ENCODE data around the gene CTDSP2.
"Not testable (repeated sequence)": the region's sequence is repeated elsewhere in the genome, so short reads cannot be mapped to it uniquely, and the experiment has no call there.

CTDSP2 gene

DNA sequence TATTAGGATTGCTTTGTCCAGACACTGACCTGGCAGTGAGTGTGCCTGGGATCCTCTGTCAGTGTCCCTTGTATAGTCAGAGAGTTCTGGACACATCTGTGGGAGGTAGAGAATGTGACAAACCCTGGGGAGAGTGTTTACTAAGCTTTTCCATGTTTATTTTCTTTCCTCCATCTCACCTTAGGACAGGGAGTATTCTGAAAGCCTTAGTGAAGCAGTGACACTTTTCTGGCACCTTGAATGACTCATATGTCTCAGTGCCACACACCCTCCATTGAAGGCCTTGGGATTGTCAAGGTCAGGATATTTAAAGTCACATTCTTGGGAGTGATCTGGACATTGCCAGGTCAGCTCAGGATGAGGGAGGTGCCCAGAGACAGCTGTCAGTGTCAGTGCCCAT, 34.9 kb upstream of the CTDSP2 start:
- DNase-seq (ENCODE audit: low read depth): no peak

DNA sequence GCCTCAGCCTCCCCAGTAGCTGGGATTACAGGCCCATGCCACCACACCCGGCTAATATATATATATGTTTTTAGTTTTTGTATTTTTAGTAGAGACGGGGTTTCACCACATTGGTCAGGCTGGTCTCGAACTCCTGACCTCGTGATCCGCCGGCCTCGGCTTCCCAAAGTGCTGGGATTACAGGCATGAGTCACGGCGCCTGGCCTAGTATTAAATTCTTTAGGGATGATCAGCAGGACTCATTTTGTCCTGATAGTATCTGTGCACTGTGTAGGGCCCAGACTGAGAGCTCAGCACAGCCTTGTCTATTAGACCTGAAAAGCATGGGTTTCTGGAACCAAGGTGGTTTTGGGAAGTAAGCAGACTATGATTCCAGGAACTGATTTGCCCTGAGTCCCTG, 34.5 kb upstream of the CTDSP2 start:
- DNase-seq (ENCODE audit: low read depth): not testable (repeated sequence)

DNA sequence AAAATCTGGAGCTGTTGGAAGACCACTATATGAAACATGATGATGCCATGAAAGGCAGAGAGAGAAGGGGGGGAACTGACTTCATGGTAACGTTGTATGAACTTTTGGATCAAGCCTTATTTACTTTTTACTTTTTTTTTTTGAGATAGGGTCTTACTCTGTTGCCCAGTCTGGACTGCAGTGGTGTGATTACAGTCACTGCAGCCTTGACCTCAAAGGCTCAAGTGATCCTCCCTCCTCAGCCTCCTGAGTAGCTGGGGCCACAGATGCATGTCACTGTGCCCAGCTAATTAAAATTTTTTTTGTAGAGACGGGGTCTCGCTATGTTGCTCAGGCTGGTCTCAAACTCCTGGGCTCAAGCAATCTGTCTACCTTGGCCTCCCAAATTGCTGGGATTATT, 31.3 kb upstream of the CTDSP2 start:
- no peak for DNase-seq (ENCODE audit: low read depth)

DNA sequence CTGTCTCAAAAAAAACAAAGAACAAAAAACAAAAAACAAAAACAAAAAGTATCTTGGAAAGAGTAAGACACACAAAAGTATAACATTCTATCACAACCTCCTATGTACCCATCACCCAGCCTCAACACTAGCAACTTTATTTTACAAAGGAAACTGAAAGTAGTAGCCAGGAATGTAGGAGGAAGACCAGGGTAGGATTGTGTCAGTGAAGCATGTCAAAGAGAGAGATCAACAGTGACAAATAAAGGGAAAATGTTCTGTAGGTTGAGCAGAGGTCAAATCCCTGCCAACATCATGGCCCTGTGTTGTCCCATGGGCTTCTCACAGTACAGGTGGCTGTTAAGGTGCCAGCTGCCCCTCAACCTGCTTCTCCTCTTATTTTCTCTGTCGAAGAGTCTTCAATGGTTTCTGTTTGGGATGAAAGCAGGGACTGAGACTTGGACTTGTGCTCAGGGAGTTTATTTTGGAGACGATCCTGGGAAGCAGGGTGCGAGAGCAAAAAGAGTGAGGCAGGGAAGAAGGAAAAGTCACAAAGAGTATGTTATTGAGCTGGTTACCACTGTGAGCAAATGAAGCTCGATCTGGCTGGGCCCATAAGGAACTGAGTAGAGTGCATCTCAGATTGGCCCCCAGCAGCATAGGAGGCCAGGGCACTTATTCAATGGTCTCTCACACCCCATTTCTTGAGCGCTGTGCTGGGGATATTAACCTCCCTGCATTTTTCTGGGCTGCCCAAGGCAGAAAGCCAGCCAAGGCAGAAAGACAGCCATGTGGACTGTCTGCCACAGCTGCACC, 29.4 kb upstream of the CTDSP2 start:
- no peak for DNase-seq (ENCODE audit: low read depth)

DNA sequence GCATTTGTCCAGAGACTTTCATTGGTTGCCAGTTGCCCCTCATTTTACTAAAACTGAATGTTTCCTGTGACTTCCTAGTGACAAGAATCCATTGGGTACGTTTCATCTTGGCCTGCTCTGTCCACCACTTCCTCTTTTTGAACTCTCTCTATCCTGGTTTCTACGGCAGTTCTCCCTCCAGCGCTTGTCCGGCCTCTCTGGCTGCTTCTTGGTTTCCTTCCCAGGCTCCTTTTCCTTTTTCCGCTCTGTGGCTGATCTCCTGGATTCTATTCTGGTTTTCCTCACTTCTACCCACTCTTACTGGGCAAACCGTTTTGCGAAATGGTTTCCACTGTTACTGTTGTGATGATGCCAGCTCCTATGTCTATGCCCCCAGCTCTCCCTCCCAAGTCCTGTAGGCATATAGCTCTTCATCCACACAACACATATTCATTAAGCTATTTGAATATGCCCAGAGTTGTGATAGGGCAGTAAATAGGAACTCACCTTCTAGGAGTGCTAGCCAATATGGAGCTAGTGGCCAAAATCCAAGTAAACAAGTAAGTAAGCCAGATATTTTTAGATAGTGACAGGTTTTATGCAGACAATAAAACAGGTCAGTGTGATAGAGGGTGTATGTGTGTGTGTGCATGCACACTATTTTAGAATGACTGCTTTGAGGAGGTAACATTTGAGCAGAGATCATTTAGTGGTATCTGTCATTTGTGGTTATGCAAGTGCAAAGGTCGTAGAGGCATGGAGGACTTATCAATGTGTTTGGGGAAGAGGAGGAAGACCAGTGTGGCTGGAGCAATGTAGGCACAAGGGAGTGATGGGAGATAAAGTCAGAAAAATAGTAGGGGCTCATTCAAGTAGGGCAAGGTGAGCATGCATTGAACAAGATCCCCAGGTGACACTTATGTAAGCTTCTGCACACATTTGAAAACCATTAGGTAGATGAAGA, 27.9 kb upstream of the CTDSP2 start:
- DNase-seq (ENCODE audit: low read depth): no peak

- DNase-seq (ENCODE audit: low read depth): no peak
Observed at GRCh38 chr12:57872362-57872761, 25.8 kb upstream of the CTDSP2 start.

- DNase-seq (ENCODE audit: low read depth): no peak
Observed at GRCh38 chr12:57869927-57870318, 23.4 kb upstream of the CTDSP2 start.

DNA sequence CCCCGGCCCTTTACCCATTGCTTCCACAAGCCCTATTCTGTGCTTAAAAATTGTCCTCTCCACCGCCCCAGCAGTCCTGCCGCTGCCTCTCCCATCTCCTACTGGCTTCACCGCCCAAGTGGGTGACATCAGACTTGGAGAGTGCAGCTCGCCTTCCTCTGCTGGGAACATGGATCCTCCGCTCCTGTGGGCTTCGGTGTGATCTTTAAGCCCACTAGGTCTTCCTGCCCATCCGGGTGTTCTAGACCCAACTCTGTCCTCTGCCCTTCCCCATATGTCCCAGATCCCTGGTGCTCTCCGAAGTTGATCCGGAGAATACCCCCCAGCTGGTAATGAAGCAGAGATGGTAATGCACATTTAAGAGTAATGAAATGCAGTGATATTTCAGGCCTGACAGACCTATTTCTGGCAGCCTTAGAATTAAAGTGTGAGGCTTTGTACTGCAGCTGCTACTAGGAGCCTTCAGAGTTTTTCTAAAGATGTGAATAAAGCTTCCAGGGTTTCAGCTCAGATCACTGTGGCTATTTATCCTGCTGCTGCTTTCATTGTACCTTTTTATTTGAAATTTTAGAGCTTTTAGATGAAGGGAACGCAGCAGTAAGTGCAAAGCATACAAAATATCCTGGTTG, 22.9 kb upstream of the CTDSP2 start:
- DNase-seq (ENCODE audit: low read depth): no peak

- DNase-seq (ENCODE audit: low read depth): no peak
Observed at GRCh38 chr12:57868851-57869268, 22.3 kb upstream of the CTDSP2 start.

DNA sequence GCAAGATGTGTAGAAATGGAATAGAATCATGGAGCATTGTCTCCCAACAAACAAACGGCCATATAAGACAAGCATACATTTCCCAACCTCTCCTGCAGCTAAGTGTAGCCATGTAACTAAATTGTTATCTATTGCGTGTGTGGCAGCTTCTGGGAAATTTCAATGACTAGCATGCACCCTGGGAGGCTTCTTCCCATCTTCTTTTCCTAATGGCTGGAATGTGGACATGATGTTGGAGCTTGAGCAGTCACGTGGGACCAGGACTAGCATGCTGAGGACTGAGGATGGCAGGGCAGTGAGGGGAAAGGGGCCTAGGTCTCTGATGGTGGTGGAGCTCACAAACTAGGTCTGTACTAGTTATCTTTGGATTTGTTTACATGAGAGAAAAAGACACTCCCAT, 21.7 kb upstream of the CTDSP2 start:
- DNase-seq (ENCODE audit: low read depth): no peak

DNA sequence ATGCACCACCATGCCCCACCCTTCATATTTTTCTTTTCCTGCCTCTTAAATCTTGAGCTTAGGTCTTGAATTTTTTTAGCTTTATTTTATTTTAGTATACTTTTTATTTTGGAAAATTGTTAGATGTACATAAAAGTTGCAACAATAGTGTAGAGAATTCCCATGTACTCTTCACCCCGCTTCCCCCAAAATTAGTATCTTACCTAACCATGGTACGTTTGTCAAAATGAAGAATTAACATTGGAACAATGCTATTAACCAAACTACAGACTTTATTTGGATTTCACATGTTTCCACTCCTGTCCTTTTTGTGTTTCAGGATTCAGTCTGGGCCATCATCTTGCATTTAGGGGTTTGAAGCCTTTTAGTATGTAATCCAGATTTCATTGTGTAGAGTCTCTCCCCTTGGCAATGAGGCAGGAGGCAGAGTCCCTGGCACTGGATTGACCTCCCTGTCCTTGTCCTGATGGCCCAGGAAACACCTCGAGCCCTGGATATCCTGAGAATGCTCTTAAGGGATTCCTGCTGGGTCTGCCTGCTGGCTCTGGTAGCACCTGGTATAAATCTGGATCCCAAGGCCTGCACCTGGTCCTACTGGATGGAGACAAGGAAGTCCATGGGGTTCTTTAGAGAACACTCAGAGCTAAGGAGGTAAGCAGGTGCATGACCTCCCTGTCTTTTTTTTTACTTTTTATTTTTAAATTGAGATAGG, 19.9 kb upstream of the CTDSP2 start:
- no peak for DNase-seq (ENCODE audit: low read depth)

- DNase-seq (ENCODE audit: low read depth): peak; percentile 20
Observed at GRCh38 chr12:57865084-57865751, 18.7 kb upstream of the CTDSP2 start.

- no peak for DNase-seq (ENCODE audit: low read depth)
Observed at GRCh38 chr12:57864442-57865083, 18.0 kb upstream of the CTDSP2 start.

DNA sequence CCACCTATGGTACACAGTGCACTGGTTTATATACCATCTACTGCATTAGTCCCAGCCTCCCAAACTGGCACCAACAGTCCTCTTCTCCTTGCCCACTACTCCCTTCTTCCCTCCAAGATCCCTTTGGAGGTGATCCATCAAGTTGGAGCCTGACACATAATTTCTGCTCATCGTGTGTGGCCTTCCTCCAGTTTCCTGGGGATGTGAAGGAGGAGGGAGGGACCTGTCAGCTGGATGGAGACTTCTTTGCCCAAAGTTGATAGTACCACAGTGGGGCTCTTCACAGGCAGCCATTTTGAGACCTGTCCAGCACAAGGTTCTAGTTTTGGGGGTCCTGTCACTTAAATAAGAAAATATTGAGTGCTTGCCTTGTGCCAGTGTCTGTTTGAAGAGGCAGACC, 17.1 kb upstream of the CTDSP2 start:
- no peak for DNase-seq (ENCODE audit: low read depth)

DNA sequence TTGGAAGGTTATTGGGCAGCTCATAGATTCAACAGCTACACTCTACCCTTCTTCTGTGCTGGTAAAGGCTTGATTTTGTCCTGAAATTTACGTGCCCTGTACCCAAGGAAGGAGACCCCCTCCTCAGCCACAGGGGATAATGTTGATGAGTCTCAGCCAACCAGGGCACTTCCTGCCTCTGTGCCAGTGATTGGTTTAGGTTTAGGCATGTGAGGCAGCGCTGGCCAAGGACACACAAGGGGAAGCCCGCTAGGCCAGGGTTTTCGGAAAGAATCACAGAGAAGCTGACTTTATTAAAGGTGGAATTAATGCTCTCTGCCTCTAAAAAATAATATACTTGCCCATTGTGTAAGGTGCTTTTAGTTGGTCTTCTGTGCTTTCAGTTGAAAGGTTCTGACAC, 15.4 kb upstream of the CTDSP2 start:
- no peak for DNase-seq (ENCODE audit: low read depth)

DNA sequence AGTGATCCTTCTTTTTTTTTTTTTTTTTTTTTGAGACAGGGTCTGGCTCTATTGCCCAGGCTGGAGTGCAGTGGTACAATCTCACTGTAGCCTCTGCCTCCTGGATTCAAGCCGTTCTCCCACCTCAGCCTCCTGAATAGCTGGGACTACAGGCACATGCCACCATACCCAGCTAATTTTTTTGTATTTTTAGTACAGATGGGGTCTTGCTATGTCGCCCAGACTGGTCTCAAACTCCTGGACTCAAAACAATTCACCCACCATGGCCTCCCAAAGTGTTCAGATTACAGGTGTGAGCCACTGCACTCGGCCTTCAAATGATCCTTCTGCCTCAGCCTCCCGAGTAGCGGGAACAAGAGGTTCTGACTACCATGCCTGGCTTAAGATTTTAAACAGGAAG, 14.4 kb upstream of the CTDSP2 start:
- not testable (repeated sequence) for DNase-seq (ENCODE audit: low read depth)

- no peak for DNase-seq (ENCODE audit: low read depth)
Observed at GRCh38 chr12:57859121-57859520, 12.6 kb upstream of the CTDSP2 start.

GRCh38 chr12:57858123-57858522, 11.6 kb upstream of the CTDSP2 start:
- not testable (repeated sequence) for DNase-seq (ENCODE audit: low read depth)

DNA sequence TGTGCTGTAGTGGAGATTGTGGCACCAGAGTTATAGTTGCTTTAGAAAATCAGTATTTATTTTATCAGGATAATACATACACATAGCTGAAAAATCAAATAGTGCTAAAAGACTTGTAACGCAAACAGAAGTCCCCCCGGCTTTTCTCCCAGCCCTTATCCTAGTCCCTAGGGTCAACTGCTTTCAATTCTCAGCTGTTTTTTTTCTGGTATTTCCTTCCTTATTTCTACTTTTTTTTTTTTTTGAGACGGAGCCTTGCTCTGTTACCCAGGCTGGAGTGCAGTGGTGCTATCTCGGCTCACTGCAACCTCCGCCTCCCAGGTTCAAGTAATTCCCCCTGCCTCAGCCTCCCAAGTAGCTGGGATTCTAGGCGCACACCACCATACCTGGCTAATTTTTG, 8.4 kb upstream of the CTDSP2 start:
- DNase-seq (ENCODE audit: low read depth): no peak

DNA sequence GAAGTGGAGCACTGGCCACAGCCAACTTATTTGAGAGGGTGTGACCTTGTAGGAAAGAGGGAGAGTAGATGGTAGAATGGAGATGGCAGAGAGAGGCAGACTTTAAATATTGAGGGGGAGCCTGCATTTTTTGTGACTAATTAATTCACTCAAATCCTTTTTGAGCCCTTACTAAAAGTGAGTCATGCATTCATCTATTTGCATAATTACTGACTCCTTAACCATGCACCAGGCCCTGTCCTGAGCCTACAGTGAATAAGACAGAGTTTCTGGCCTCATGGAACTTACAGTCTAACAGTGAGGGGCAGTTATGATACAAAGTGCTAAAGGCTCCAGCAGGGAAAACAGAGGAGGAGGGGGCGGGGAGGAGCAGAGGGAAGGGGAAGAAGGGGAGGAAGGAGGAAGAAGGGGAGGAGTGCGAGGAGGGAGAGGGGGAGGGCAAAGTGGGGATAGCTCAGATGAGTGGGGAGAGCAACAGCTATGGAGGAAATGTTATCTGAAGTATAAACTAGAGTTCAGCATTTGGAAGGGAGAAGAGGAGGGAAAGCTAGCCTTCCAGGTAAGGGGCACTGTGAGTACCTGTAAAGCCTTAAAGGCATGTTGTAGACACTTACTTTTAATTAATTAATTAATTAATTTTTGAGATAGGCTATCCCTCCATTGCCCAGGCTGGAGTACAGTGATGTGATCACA, 7.5 kb upstream of the CTDSP2 start:
- DNase-seq (ENCODE audit: low read depth): no peak

All from T-helper 22 cell (primary cell).